Neural cell (in vitro differentiated cells): ENCODE data around the gene SAMD1. TPM values are rescaled to one million over a fixed set of nuclear protein-coding genes. Genes with fewer than 3 reads are reported as not detected.

Experiments used
- H2AFZ ChIP-seq: fragments of 200-600, 300-800 bp; sonication (generic), shearing (Covaris generic); 2 replicates; pipeline ENCODE4 v1.6.0; 2014; ENCODE audit warnings: low read depth, mild to moderate bottlenecking, antibody characterized with exemption, low read length, moderate library complexity
- H3F3A ChIP-seq: fragments of 200-600 bp; shearing (Covaris generic); 2 replicates; pipeline ENCODE4 v1.6.1; 2016; ENCODE audit warnings: mild to moderate bottlenecking, moderate library complexity, mixed read lengths, antibody characterized with exemption, low read length; ENCODE audit not compliant: insufficient read depth, poor library complexity, severe bottlenecking
- H3K27ac ChIP-seq: fragments of 200-600, 300-800 bp; sonication (generic), shearing (Covaris generic); 2 replicates; pipeline ENCODE4 v1.5.1; 2014; ENCODE audit warnings: mild to moderate bottlenecking, low read length, moderate library complexity
- H3K27me3 ChIP-seq: fragments of 300-800, 200-600 bp; sonication (generic), shearing (Covaris generic); 2 replicates; pipeline ENCODE4 v1.6.0; 2014; ENCODE audit warnings: mild to moderate bottlenecking, low read depth, low read length, moderate library complexity; ENCODE audit not compliant: insufficient read depth
- H3K36me3 ChIP-seq: fragments of 300-800, 200-600 bp; sonication (generic), shearing (Covaris generic); 2 replicates; pipeline ENCODE4 v1.5.1; 2014; ENCODE audit warnings: mild to moderate bottlenecking, antibody characterized with exemption, low read length, moderate library complexity; ENCODE audit not compliant: insufficient read depth
- H3K4me2 ChIP-seq: fragments of 300-800, 200-600 bp; sonication (generic), shearing (Covaris generic); 2 replicates; pipeline ENCODE4 v1.6.0; 2014; ENCODE audit warnings: mild to moderate bottlenecking, low read length
- H3K4me3 ChIP-seq: fragments of 300-800, 200-600 bp; sonication (generic), shearing (Covaris generic); 2 replicates; pipeline ENCODE4 v1.5.1; 2014; ENCODE audit warnings: mild to moderate bottlenecking, low read length, moderate library complexity
- H3K79me2 ChIP-seq: fragments of 200-600 bp; shearing (Covaris generic); replicated peaks from 2 replicates; pipeline ENCODE4 v1.6.0; 2014; ENCODE audit warnings: mild to moderate bottlenecking, low read length, moderate library complexity; ENCODE audit not compliant: insufficient read depth
- H3K9ac ChIP-seq: fragments of 300-800, 200-600 bp; sonication (generic), shearing (Covaris generic); 2 replicates; pipeline ENCODE4 v1.6.1; 2016; ENCODE audit warnings: mild to moderate bottlenecking, low read length, mixed read lengths
- H3K9me2 ChIP-seq: fragments of 200-600 bp; shearing (Covaris generic); 2 replicates; pipeline ENCODE4 v1.6.1; 2016; ENCODE audit warnings: mild to moderate bottlenecking, low read length, mixed read lengths; ENCODE audit not compliant: insufficient read depth
- H3K9me3 ChIP-seq: fragments of 200-600, 300-800 bp; sonication (generic), shearing (Covaris generic); 2 replicates; pipeline ENCODE4 v1.6.1; 2016; ENCODE audit warnings: mild to moderate bottlenecking, mixed run types, low read length, moderate library complexity, mixed read lengths
- H4K20me1 ChIP-seq: fragments of 200-600 bp; shearing (Covaris generic); 2 replicates; pipeline ENCODE4 v1.6.1; 2016; ENCODE audit warnings: mild to moderate bottlenecking, mixed run types; ENCODE audit not compliant: insufficient read depth
- EP300 ChIP-seq: fragments of 450-650 bp; conservative IDR thresholded peaks from 2 replicates; pipeline ENCODE4 v1.6.1; 2014; ENCODE audit warnings: antibody characterized with exemption, mild to moderate bottlenecking, moderate library complexity; ENCODE audit not compliant: poor library complexity, severe bottlenecking
- EZH2 ChIP-seq: fragments of 200-600, 300-800 bp; shearing (Covaris generic), sonication (generic); IDR thresholded peaks from 2 replicates; pipeline ENCODE4 v1.6.1; 2014; ENCODE audit warnings: antibody characterized with exemption, low read length, borderline replicate concordance, mild to moderate bottlenecking; ENCODE audit not compliant: insufficient read depth, poor library complexity, severe bottlenecking
- MXI1 ChIP-seq: fragments of 450-650 bp; conservative IDR thresholded peaks from 2 replicates; pipeline ENCODE4 v1.6.1; 2014; ENCODE audit warnings: antibody characterized with exemption, mild to moderate bottlenecking; ENCODE audit not compliant: poor library complexity, severe bottlenecking
- POLR2AphosphoS5 ChIP-seq: IDR thresholded peaks from 2 replicates; pipeline ENCODE4 v1.6.1; 2012
- RAD21 ChIP-seq: fragments of 450-650 bp; conservative IDR thresholded peaks from 2 replicates; pipeline ENCODE4 v1.6.1; 2014; ENCODE audit warnings: antibody characterized with exemption, mild to moderate bottlenecking, moderate library complexity
- SMC3 ChIP-seq: fragments of 450-650 bp; conservative IDR thresholded peaks from 2 replicates; pipeline ENCODE4 v1.6.1; 2014; ENCODE audit warnings: antibody characterized with exemption, mild to moderate bottlenecking, moderate library complexity; ENCODE audit not compliant: poor library complexity
- TAF1 ChIP-seq: IDR thresholded peaks from 2 replicates; pipeline ENCODE4 v1.6.1; 2012; ENCODE audit warnings: low read depth
- polyA plus RNA-seq: library from polyadenylated mRNA; depleted of rRNA; stranded (reverse); fragments of >200 nt; gene quantifications from 2 replicates; pipeline ENCODE4 v1.2.3, GENCODE V29; 2014
- TF ChIP-seq, protein P1 (sequence below): fragments of 450-650 bp; IDR thresholded peaks from 2 replicates; pipeline ENCODE4 v1.5.1; 2014; ENCODE audit warnings: antibody characterized with exemption, mild to moderate bottlenecking, moderate library complexity; ENCODE audit not compliant: poor library complexity, severe bottlenecking
- TF ChIP-seq, protein P2 (sequence below): IDR thresholded peaks from 2 replicates; pipeline ENCODE4 v1.6.1; 2012; ENCODE audit warnings: borderline replicate concordance

Gene SAMD1
- polyA plus RNA-seq, 1 donor from 2014 or later = 38.1 TPM

DNA sequence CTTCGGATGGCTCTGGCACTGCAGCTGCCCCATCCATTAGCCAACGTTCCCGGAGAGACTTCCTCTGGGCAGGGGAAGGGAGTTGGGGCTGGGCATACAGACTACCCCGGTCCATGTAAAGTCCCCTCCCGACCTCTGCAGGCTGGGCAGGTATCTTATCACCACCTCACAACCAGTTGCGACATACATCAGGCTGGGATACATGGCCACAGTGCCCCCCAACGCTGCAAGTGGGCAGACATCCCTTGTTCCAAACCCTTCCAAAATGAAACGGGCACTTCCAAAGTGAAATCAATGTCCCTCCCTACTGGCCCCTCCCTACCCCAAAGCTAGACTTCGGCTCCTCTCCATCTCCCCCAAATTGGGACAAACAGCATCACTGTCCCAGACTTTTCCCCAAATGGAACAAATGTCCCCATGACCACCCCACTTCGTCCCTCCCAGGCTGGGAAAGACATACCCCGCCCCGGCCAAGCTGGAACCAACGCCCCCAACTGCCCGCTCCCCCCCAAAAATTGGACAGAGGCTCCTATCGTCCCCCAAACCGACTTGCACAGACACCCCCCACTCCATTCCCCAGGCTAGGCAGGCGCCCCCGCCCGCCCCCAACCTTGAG lies 33.7 kb downstream of the SAMD1 start:
- H3K27me3 ChIP-seq = peaks cover 18% of the 10 kb centered on the region
- peak overlapping the region; percentile 12 for H3K9ac ChIP-seq
- no peaks in the 10 kb centered on the region for H3K36me3 ChIP-seq
- no peaks in the 10 kb centered on the region for H3K9me2 ChIP-seq
- no peaks in the 10 kb centered on the region for H3K79me2 ChIP-seq
- H3F3A ChIP-seq = no peaks in the 10 kb centered on the region
- TF ChIP-seq TAF1 (no peak), SMC3 (no peak), EZH2 (no peak), POLR2AphosphoS5 (no peak), EP300 (no peak), MXI1 (no peak), RAD21 (no peak)
- peak overlapping the region; percentile 59 for H3K4me3 ChIP-seq
- H3K4me2 ChIP-seq = no peak overlapping the region
- H3K9me3 ChIP-seq = no peaks in the 10 kb centered on the region
- no peak overlapping the region for H2AFZ ChIP-seq
- H4K20me1 ChIP-seq = no peaks in the 10 kb centered on the region
- no peak overlapping the region for H3K27ac ChIP-seq

DNA sequence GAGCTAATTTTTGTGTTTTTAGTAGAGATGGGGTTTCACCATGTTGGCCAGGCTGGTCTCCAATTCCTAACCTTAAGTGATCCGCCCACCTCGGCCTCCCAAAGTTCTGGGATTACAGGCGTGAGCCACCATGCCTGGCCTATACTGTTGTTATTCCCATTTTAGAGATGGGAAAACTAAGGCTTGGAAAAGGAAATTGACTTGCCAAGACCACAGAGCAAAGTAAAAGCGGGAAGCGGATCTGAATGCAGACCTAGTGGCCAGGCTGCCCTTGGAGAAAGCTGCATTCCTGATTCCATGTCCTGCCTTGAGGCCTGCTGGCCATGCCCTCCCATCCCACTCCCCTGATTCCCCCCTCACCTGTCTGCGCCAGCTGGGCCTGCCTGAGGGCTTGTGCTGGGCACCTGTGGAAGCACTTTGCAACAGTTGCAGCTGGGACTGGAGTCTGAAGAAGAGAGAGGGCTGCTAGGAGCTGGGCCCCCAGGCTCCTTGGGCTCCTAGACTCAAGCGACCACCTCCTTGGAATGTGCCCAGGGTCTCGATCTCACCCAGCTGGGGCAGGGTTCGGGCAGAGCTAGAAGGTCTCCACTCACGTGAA lies 34.4 kb downstream of the SAMD1 start:
- no peaks in the 10 kb centered on the region for H3K36me3 ChIP-seq
- no peaks in the 10 kb centered on the region for H3F3A ChIP-seq
- H3K9me3 ChIP-seq = no peaks in the 10 kb centered on the region
- H3K79me2 ChIP-seq = no peaks in the 10 kb centered on the region
- no peak overlapping the region for H3K4me2 ChIP-seq
- no peak overlapping the region for H3K4me3 ChIP-seq
- no peak overlapping the region for H2AFZ ChIP-seq
- TF ChIP-seq EZH2 = no peak
- TF ChIP-seq, protein P1, sequence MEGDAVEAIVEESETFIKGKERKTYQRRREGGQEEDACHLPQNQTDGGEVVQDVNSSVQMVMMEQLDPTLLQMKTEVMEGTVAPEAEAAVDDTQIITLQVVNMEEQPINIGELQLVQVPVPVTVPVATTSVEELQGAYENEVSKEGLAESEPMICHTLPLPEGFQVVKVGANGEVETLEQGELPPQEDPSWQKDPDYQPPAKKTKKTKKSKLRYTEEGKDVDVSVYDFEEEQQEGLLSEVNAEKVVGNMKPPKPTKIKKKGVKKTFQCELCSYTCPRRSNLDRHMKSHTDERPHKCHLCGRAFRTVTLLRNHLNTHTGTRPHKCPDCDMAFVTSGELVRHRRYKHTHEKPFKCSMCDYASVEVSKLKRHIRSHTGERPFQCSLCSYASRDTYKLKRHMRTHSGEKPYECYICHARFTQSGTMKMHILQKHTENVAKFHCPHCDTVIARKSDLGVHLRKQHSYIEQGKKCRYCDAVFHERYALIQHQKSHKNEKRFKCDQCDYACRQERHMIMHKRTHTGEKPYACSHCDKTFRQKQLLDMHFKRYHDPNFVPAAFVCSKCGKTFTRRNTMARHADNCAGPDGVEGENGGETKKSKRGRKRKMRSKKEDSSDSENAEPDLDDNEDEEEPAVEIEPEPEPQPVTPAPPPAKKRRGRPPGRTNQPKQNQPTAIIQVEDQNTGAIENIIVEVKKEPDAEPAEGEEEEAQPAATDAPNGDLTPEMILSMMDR = no peak
- no peak for TF ChIP-seq EP300
- TF ChIP-seq TAF1 = no peak
- no peak for TF ChIP-seq MXI1
- TF ChIP-seq SMC3 = no peak
- TF ChIP-seq, protein P2, sequence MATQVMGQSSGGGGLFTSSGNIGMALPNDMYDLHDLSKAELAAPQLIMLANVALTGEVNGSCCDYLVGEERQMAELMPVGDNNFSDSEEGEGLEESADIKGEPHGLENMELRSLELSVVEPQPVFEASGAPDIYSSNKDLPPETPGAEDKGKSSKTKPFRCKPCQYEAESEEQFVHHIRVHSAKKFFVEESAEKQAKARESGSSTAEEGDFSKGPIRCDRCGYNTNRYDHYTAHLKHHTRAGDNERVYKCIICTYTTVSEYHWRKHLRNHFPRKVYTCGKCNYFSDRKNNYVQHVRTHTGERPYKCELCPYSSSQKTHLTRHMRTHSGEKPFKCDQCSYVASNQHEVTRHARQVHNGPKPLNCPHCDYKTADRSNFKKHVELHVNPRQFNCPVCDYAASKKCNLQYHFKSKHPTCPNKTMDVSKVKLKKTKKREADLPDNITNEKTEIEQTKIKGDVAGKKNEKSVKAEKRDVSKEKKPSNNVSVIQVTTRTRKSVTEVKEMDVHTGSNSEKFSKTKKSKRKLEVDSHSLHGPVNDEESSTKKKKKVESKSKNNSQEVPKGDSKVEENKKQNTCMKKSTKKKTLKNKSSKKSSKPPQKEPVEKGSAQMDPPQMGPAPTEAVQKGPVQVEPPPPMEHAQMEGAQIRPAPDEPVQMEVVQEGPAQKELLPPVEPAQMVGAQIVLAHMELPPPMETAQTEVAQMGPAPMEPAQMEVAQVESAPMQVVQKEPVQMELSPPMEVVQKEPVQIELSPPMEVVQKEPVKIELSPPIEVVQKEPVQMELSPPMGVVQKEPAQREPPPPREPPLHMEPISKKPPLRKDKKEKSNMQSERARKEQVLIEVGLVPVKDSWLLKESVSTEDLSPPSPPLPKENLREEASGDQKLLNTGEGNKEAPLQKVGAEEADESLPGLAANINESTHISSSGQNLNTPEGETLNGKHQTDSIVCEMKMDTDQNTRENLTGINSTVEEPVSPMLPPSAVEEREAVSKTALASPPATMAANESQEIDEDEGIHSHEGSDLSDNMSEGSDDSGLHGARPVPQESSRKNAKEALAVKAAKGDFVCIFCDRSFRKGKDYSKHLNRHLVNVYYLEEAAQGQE = no peak
- no peak for TF ChIP-seq POLR2AphosphoS5
- TF ChIP-seq RAD21 = no peak
- no peak overlapping the region for H3K9ac ChIP-seq
- no peaks in the 10 kb centered on the region for H4K20me1 ChIP-seq
- peaks cover 18% of the 10 kb centered on the region for H3K27me3 ChIP-seq
- no peak overlapping the region for H3K27ac ChIP-seq
- H3K9me2 ChIP-seq = no peaks in the 10 kb centered on the region
